Activated naive CD8-positive, alpha-beta T cell treated with anti-CD3 and anti-CD28 coated beads, Interleukin-2, amount 10 ng/mL, durations not matched to agents 7 days and 5 days (primary cell): ENCODE measurements around the gene POU2AF1. TPM values are rescaled to one million over a fixed set of nuclear protein-coding genes. Genes with fewer than 3 reads are reported as not detected.

Experiments used
- ATAC-seq: fragments of 150-1000 bp; cut with Tn5 transposase; one replicate; pipeline ENCODE4 v1.10.0; 2021; ENCODE audit warnings: low read depth, moderate library complexity
- POLR2A ChIA-PET: fragments of 350-600 bp; sonication (Branson Sonifier 250); formaldehyde crosslinking; loops from one replicate; lab custom pipeline; 2021; ENCODE audit warnings: antibody characterized with exemption; lab: Charles Lee
- DNase-seq: peaks from one replicate; pipeline ENCODE4 v3.0.0; 2021
- H3K27ac Mint-ChIP-seq: one replicate; pipeline ENCODE4 v1.8.0; 2022; ENCODE audit warnings: mild to moderate bottlenecking, mixed read lengths
- H3K27me3 Mint-ChIP-seq: one replicate; pipeline ENCODE4 v1.8.0; 2022; ENCODE audit warnings: mild to moderate bottlenecking, moderate library complexity, mixed read lengths
- H3K36me3 Mint-ChIP-seq: one replicate; pipeline ENCODE4 v1.8.0; 2021; ENCODE audit warnings: mild to moderate bottlenecking, mixed read lengths
- H3K4me1 Mint-ChIP-seq: one replicate; pipeline ENCODE4 v1.8.0; 2021; ENCODE audit warnings: mixed read lengths
- H3K4me3 Mint-ChIP-seq: one replicate; pipeline ENCODE4 v1.8.0; 2022; ENCODE audit warnings: mild to moderate bottlenecking, moderate library complexity, mixed read lengths
- H3K9me3 Mint-ChIP-seq: one replicate; pipeline ENCODE4 v1.8.0; 2021; ENCODE audit warnings: mixed read lengths
- total RNA-seq, 2 experiments: library from RNA; stranded (reverse); gene quantifications; one replicate each; pipeline ENCODE4 v1.2.3, GENCODE V29; 2021

POU2AF1 gene
- total RNA-seq, 2 experiments from 2014 or later, result 1.9 to 2.1 TPM

GRCh38 chr11:111391328-111392124 is 12.5 kb upstream of the POU2AF1 start:
- ATAC-seq (no peak), DNase-seq (no peak)
- no peak overlapping the region for H3K4me3 Mint-ChIP-seq
- H3K27me3 Mint-ChIP-seq, result no peaks in the 10 kb centered on the region
- peaks cover 3% of the 10 kb centered on the region for H3K36me3 Mint-ChIP-seq
- POLR2A ChIA-PET, result interaction anchor here (0.7 kb wide), 1 partner anchor 29 kb away, joined by 3 read pairs; no protein-coding TSS in a partner anchor
- peaks cover 6% of the 10 kb centered on the region for H3K9me3 Mint-ChIP-seq
- H3K4me1 Mint-ChIP-seq, result peaks cover 19% of the 10 kb centered on the region
- no peak overlapping the region for H3K27ac Mint-ChIP-seq

DNA sequence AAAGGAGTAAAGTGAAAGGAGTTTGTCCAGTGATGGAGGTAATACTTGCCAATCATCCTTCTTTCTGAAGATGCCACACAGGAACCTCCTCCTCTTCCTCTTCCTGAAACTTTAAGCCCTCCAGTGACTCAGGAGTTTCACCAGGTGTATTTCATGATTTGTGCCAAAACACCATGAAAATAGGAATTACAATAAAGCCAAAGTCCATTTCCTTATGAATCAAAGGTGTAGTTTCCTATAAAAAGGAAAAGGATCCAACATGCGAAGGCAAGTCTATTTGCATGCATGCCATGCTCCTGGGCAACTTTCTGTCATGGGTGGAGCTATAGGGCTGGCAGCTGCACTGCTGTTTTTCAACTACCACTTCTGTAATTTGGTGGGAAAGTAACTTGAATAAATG is 9.8 kb upstream of the POU2AF1 start:
- Mint-ChIP-seq H3K9me3 (peaks cover 12% of the 10 kb centered on the region), H3K27ac (no peak overlapping the region), H3K36me3 (peaks cover 3% of the 10 kb centered on the region), H3K27me3 (no peaks in the 10 kb centered on the region), H3K4me3 (no peak overlapping the region), H3K4me1 (peaks cover 17% of the 10 kb centered on the region)
- DNase-seq (no peak), ATAC-seq (no peak)
- POLR2A ChIA-PET, result no interaction called here

- Mint-ChIP-seq H3K4me3 (no peak overlapping the region), H3K9me3 (peaks cover 12% of the 10 kb centered on the region), H3K27ac (no peak overlapping the region), H3K36me3 (peaks cover 3% of the 10 kb centered on the region), H3K4me1 (peaks cover 17% of the 10 kb centered on the region), H3K27me3 (no peaks in the 10 kb centered on the region)
- POLR2A ChIA-PET, result no interaction called here
- DNase-seq, result no peak
- ATAC-seq, result no peak
These were observed 9.3 kb upstream of the POU2AF1 start for GRCh38 chr11:111388420-111388819.

DNA sequence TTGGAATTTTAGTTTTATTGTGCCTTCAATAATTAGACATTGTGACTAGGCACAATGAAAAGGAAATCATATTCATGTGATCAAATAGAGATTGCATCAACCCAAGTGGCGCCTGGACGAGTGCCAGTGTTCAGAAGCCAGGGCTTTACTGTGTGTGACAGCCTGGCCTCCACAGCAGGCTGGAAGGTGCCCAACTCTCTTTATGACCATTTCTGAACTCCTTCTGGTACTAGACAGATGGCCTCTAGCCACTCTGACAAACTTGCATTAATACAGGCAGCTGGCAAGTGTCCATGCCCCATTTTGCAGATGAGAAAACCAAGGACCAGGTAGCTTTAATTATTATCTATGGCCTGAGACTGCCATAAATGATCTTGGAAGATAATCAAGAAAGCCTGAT is 8.3 kb upstream of the POU2AF1 start:
- peaks cover 17% of the 10 kb centered on the region for H3K4me1 Mint-ChIP-seq
- no peak overlapping the region for H3K27ac Mint-ChIP-seq
- H3K36me3 Mint-ChIP-seq, result peaks cover 3% of the 10 kb centered on the region
- no peaks in the 10 kb centered on the region for H3K27me3 Mint-ChIP-seq
- no peak for DNase-seq
- H3K9me3 Mint-ChIP-seq, result peaks cover 12% of the 10 kb centered on the region
- POLR2A ChIA-PET, result no interaction called here
- no peak overlapping the region for H3K4me3 Mint-ChIP-seq
- ATAC-seq, result no peak

- Mint-ChIP-seq H3K27me3 (no peaks in the 10 kb centered on the region), H3K4me1 (peaks cover 19% of the 10 kb centered on the region), H3K9me3 (peaks cover 12% of the 10 kb centered on the region), H3K27ac (no peak overlapping the region), H3K36me3 (peaks cover 3% of the 10 kb centered on the region), H3K4me3 (no peak overlapping the region)
- ATAC-seq (no peak), DNase-seq (no peak)
- POLR2A ChIA-PET, result no interaction called here
These were observed 7.6 kb upstream of the POU2AF1 start for GRCh38 chr11:111386611-111387150.

GRCh38 chr11:111384494-111384893 is 5.4 kb upstream of the POU2AF1 start:
- ATAC-seq (no peak), DNase-seq (no peak)
- Mint-ChIP-seq H3K27me3 (no peaks in the 10 kb centered on the region), H3K9me3 (peaks cover 12% of the 10 kb centered on the region), H3K4me1 (peaks cover 22% of the 10 kb centered on the region), H3K27ac (no peak overlapping the region), H3K36me3 (peaks cover 3% of the 10 kb centered on the region), H3K4me3 (no peak overlapping the region)
- POLR2A ChIA-PET, result no interaction called here

GRCh38 chr11:111382451-111382850 is 3.4 kb upstream of the POU2AF1 start:
- H3K4me1 Mint-ChIP-seq, result peaks cover 25% of the 10 kb centered on the region
- peaks cover 8% of the 10 kb centered on the region for H3K9me3 Mint-ChIP-seq
- H3K4me3 Mint-ChIP-seq, result no peak overlapping the region
- DNase-seq, result no peak
- H3K27ac Mint-ChIP-seq, result no peak overlapping the region
- no peaks in the 10 kb centered on the region for H3K27me3 Mint-ChIP-seq
- H3K36me3 Mint-ChIP-seq, result no peaks in the 10 kb centered on the region
- ATAC-seq, result no peak
- POLR2A ChIA-PET, result no interaction called here

DNA sequence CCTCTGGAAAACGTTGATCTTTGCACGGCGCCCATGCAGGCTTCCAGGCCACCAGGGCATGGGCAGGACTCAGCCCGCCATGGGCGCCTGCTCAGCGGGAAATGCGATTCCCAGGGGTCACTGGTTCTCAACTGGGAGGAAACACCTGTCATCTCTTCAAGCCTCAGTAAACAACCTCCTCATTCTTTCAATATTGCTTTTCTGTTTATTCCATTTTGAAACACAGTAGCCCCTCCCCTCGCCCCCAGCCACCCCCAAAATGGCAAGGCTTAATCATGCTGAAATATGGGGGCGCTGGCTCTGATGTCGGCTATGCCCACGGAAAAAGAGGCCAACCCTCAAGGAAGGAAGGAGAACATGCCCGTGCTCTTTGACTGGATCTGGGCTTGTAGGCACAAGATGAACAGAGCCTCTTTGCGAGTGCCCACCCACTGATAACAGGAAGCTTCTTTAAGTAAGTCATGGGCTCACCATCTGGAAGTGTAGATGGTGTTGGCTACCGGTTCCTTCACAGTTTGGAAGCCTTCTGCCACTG is 594 bp upstream of the POU2AF1 start:
- POLR2A ChIA-PET, result interaction anchor here (0.7 to 2.8 kb wide), 6 partner anchors 9 to 196 kb away, joined by 3 to 17 read pairs (median 4); no protein-coding TSS in a partner anchor

DNA sequence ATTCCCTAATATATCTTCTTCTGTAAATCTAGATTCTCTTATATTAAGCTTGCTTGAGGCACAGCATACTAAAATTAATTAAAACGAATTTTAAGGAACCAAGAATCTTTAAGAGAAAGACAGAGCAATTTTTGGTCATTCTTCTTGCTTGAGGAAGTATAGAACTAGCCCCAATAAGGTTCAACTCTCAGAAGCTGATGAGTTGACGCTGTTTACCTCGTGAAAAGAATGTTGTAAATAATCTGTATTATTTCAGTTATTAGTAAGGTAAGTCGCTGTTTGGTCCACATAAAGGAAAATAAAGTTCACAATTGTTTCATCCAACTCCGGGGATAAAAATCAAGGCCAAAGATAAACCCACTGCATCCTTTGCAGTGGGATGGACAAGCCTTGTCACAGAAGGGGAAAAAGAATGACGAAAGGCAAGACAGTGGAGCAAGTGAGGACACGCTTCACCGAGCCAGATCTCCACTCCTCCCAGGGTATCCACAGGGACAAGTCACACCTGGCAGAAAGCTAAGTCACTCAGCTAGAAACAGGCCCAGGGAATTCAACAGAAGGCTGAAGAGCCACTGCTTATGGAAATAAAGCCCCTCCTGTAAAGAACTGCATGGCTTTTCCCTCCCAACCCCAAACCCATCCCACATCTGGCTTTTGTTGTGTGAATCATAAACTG is 752 bp downstream of the POU2AF1 start:
- POLR2A ChIA-PET, result interaction anchor here (0.8 to 2.8 kb wide), 4 partner anchors 8 to 155 kb away, joined by 3 to 17 read pairs (median 4); no protein-coding TSS in a partner anchor
- Mint-ChIP-seq H3K36me3 (no peaks in the 10 kb centered on the region), H3K27ac (peak overlapping the region; percentile 97), H3K4me3 (peak overlapping the region; percentile 85), H3K27me3 (no peaks in the 10 kb centered on the region), H3K9me3 (no peaks in the 10 kb centered on the region), H3K4me1 (peaks cover 31% of the 10 kb centered on the region)
- ATAC-seq, result no peak
- no peak for DNase-seq

More for the DNA sequence above, 594 bp upstream of the POU2AF1 start:
- Mint-ChIP-seq H3K4me1 (peaks cover 28% of the 10 kb centered on the region), H3K27me3 (no peaks in the 10 kb centered on the region), H3K36me3 (no peaks in the 10 kb centered on the region), H3K4me3 (peak overlapping the region; percentile 85), H3K27ac (peak overlapping the region; percentile 97), H3K9me3 (no peaks in the 10 kb centered on the region)
- ATAC-seq (no peak), DNase-seq (no peak)

DNA sequence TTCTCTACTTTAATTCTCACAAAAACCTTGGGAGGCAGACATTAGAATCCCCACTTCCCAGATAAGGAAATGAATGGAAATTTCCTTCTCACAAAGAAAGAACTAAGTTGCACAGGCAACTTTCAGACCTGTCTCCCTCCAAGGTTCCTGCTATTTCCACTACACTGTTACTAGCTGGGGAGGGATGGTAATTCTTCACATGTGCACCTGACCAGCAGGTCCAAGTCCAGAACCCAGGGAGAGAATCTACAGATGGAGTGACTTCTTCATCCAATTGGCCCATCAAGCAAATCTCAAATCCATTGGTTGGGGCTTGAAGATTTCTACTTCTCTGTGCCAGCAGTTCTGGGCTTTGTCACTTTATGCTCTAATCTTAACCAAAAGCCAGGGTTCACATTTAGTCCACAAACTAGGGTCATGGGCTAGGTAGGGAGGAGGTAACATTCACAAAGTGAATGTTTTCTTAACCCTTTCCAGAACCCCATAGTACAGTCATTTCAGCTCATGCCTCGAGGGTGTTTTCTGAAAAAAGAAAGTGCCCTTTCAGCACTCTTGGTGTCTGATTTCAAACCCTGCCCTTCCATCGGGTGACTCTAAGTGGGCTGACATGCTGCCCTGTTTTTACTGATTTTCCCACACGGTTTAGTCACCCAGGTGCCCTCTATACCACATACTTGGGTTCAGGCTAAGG is 2.7 kb downstream of the POU2AF1 start:
- Mint-ChIP-seq H3K4me3 (no peak overlapping the region), H3K4me1 (peaks cover 36% of the 10 kb centered on the region), H3K36me3 (peaks cover 4% of the 10 kb centered on the region), H3K9me3 (no peaks in the 10 kb centered on the region), H3K27me3 (no peaks in the 10 kb centered on the region), H3K27ac (no peak overlapping the region)
- POLR2A ChIA-PET, result no interaction called here
- no peak for DNase-seq
- ATAC-seq, result no peak

DNA sequence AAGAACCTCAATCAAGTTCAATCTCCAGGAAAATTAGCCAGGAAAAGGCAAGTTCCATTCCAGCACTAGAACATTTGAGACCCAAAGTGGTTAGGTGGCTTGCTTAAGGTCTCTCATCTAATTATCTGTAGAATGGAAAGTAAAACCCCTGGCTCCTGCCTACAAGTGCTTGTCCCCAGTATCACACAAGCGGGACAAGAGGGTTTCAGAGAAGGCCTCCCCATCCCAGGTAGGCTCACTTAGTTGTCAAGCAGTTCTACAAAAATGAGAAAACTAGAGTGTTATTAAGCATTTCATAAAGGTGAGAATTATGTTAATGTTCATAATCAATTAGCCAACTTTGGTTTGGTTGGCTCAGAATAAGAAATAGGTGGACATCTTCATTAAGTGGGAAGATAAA is 5.5 kb downstream of the POU2AF1 start:
- Mint-ChIP-seq H3K9me3 (peaks cover 4% of the 10 kb centered on the region), H3K27me3 (no peaks in the 10 kb centered on the region), H3K4me1 (peaks cover 23% of the 10 kb centered on the region), H3K36me3 (peaks cover 7% of the 10 kb centered on the region), H3K4me3 (no peak overlapping the region), H3K27ac (no peak overlapping the region)
- POLR2A ChIA-PET, result no interaction called here
- DNase-seq (no peak), ATAC-seq (no peak)

DNA sequence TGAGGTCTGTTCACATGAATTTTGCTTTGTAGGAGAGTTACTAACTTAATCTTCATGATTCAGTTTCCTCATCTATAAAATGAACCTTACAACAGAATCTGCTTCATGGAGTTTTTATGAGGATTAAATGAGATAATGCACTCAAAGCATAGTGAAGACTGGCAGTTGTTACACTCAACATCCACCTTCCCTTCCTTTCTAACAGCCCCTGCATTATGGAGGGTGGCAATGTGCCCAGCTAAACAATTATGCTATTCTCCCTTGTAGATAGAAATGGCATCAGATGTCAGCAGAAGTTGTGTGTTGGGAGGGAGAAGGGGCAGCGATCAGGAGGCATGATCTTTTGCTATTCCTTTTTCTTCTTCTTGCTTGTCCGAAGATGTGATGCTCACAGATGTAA is 6.5 kb downstream of the POU2AF1 start:
- Mint-ChIP-seq H3K36me3 (peaks cover 7% of the 10 kb centered on the region), H3K27ac (no peak overlapping the region), H3K27me3 (no peaks in the 10 kb centered on the region), H3K4me1 (peaks cover 17% of the 10 kb centered on the region), H3K4me3 (no peak overlapping the region), H3K9me3 (peaks cover 4% of the 10 kb centered on the region)
- no peak for DNase-seq
- POLR2A ChIA-PET, result no interaction called here
- no peak for ATAC-seq
